Aorta (tissue), 5 donors: ENCODE measurements around the gene COMMD1. TPM values are rescaled to one million over a fixed set of nuclear protein-coding genes. Genes with fewer than 3 reads are reported as not detected.

Source experiments
- ATAC-seq: fragments of 200-7000 bp; cut with Tn5 transposase; one replicate; pipeline ENCODE4 v1.9.1; 2022; ENCODE audit warnings: moderate library complexity; ENCODE audit not compliant: low FRiP score
- DNase-seq, 2 donors: peaks; one replicate each; pipeline ENCODE4 v3.0.0-alpha.2; 2020
- H3K27ac ChIP-seq, 2 donors: one replicate each; pipeline ENCODE4 v1.5.1; 2013; ENCODE audit warnings: low read length in 2 of 2, mild to moderate bottlenecking in 2 of 2, moderate library complexity in 2 of 2, control low read depth in 1 of 2, inconsistent platforms in 1 of 2, low read depth in 1 of 2
- H3K27me3 ChIP-seq, 2 donors: one replicate each; pipeline ENCODE4 v1.6.1; 2013; ENCODE audit warnings: control low read depth in 1 of 2, low read length in 1 of 2, mild to moderate bottlenecking in 1 of 2, moderate library complexity in 1 of 2; ENCODE audit not compliant: insufficient read depth in 2 of 2, control insufficient read depth in 1 of 2
- H3K36me3 ChIP-seq, 2 donors: one replicate each; pipeline ENCODE4 v1.6.1; 2013; ENCODE audit warnings: control low read depth in 1 of 2, low read length in 1 of 2, mild to moderate bottlenecking in 1 of 2; ENCODE audit not compliant: insufficient read depth in 2 of 2, control insufficient read depth in 1 of 2
- H3K4me1 ChIP-seq, 2 donors: one replicate each; pipeline ENCODE4 v1.6.1; 2013; ENCODE audit warnings: low read length in 2 of 2, control low read depth in 1 of 2, mild to moderate bottlenecking in 1 of 2, moderate library complexity in 1 of 2; ENCODE audit not compliant: insufficient read depth in 2 of 2, control insufficient read depth in 1 of 2
- H3K4me3 ChIP-seq, 2 donors: one replicate each; pipeline ENCODE4 v1.5.1; 2013; ENCODE audit warnings: low read length in 2 of 2, control low read depth in 1 of 2, mild to moderate bottlenecking in 1 of 2
- H3K9me3 ChIP-seq: one replicate; pipeline ENCODE4 v1.6.1; 2013; ENCODE audit warnings: mild to moderate bottlenecking, low read length; ENCODE audit not compliant: control insufficient read depth
- WGBS, 2 donors: extraction: QIAGEN DNeasy Blood & Tissue Kit; methylation state at CpG; one replicate each; pipeline ENCODE4 v1.1.7; 2013; 5-methylcytosine and 5-hydroxymethylcytosine counted together
- intact Hi-C, 2 donors: fragments of 100-400 bp; cut with DNase I; formaldehyde crosslinking; loops; one replicate each; pipeline versions ENCODE4 v1.14.2 to v1.15.0; 2022
- polyA plus RNA-seq, 2 donors: library from polyadenylated mRNA; stranded (reverse); fragments of 200-250 nt; gene quantifications; one replicate each; pipeline ENCODE4 v1.2.3, GENCODE V29; 2013
- total RNA-seq, 2 donors: library from RNA; stranded (reverse); fragmentation: NEBNext Ultra II Directional; extraction: Animal tissue kit (Norgen Biotek cat#: 25700); gene quantifications; one replicate each; pipeline ENCODE4 v1.2.1, GENCODE V29; 2021
- donor health status: healthy with polysubstance abuse.
- donor health status: Bipolar disorder and iron deficiency.
- donor health status: DM: no; HTN: no; CAD: no.
- donor health status: DM: no; HTN: no; CAD: no.
- donor health status: DM: yes; HTN: yes; CAD: no.

Gene COMMD1
- total and polyA plus RNA-seq, 4 donors, result 38.1 to 70.2 (median 49.3) TPM

DNA sequence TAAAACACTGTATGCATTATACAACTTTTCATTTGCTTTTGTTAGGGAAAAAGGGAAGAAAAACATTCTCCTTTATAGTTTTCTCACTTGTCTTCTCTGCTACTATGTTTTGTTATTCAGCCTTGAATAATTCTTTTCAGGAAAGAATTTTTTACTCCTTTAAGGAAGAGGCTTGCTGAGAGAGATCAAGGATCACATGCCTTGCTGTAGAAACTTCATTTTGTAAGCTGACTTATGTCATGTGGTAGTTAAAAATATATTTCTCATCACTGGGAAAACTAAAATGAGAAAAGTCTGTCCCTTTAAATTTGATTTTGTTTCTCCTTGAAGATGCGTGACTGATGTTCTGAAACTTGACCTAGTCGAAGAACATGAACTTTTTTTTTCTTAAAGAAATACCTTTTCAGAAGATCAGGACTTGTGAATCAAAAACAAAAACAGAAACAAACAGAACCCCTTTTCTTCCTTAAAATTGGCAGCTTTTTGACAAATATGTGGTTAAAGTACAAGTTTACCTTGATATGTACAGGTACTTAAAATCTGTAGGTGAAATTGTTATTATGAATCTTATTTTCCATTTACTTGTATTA is 145.1 kb downstream of the COMMD1 start:
- ATAC-seq (no peak), DNase-seq (no peak)
- H3K27ac ChIP-seq, result no peak overlapping the region
- intact Hi-C loops, result no loop called here
- no peaks in the 10 kb centered on the region for H3K4me1 ChIP-seq
- H3K36me3 ChIP-seq, result no peaks in the 10 kb centered on the region
- WGBS, 2 donors, result 47 to 50% methylated on average over 2 of the region's 2 CpGs
- no peaks in the 10 kb centered on the region for H3K27me3 ChIP-seq
- H3K9me3 ChIP-seq, result no peaks in the 10 kb centered on the region
- H3K4me3 ChIP-seq, result no peak overlapping the region

DNA sequence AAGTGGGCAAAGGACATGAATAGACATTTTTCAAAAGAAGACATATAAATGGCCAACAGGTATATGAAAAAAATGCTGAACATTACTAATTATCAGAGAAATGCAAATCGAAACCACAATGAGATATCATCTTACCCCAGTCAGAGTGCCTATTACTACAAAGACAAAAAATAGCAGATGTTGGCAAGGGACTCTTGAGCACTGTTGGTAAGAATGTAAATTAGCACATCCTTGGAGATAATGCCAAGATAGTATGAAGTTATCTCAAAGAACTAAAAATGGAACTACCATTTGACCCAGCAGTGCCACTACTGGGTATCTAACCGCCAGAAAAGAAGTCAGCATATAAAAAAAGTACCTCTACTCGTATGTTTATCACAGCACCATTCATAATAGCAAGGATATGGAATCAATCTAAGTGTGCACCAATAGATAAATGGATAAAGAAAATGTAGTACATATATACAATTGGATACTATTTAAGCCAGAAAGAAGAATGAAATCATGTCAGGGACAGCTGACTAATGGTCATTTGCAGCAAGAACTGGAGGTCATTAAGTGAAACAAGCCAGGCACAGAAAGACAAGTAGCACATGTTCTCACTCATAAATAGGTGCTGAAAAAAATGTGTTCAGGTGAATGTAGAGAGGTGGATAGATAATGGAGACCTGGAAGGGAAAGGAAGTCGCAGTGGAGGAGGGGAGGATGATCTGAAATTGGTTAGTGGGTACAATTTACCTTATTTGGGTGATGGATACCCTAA is 148.7 kb downstream of the COMMD1 start:
- no peaks in the 10 kb centered on the region for H3K27me3 ChIP-seq
- ATAC-seq (no peak), DNase-seq (no peak)
- no peaks in the 10 kb centered on the region for H3K9me3 ChIP-seq
- no peak overlapping the region for H3K27ac ChIP-seq
- intact Hi-C loops, result no loop called here
- no peak overlapping the region for H3K4me3 ChIP-seq
- no peaks in the 10 kb centered on the region for H3K4me1 ChIP-seq
- WGBS, 2 donors, result 96 to 99% methylated on average over 4 of the region's 4 CpGs
- no peaks in the 10 kb centered on the region for H3K36me3 ChIP-seq

DNA sequence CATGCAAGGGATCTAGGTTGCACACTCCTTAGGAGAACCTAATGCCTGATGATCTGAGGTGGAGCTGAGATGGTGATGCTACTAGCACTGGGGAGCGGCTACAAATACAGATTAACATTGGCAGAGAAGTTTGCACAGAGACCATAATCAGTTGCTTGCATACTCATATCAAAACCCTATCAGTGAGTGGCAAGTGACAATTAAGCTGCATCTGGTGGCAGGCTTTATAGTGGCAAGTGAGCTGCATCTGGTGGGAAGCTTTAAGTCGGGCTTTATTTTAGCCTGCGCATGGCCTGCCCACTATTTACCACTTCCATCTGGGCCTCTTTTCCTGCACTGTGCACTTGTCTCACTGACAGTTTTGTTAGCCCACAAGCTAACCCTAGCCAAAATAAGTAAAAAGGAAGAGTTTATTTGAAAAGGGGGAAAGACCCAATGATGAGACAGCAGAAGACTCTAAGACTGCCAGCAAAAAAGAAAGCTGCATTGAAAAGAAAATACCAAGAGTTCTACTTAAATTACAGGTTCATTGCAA is 149.5 kb downstream of the COMMD1 start:
- no peak for ATAC-seq
- intact Hi-C loops, result no loop called here
- DNase-seq, result no peak
- Histone ChIP-seq H3K9me3 (no peaks in the 10 kb centered on the region), H3K27ac (no peak overlapping the region), H3K4me1 (no peaks in the 10 kb centered on the region), H3K36me3 (no peaks in the 10 kb centered on the region), H3K27me3 (no peaks in the 10 kb centered on the region), H3K4me3 (no peak overlapping the region)
- 96 to 99% methylated on average over 3 of the region's 3 CpGs for WGBS, 2 donors

GRCh38 chr2:62055724-62056336 is 150.4 kb downstream of the COMMD1 start:
- DNase-seq, result no peak
- no peaks in the 10 kb centered on the region for H3K9me3 ChIP-seq
- ATAC-seq, result no peak
- intact Hi-C loops, result no loop called here
- H3K27ac ChIP-seq, result no peak overlapping the region
- H3K4me3 ChIP-seq, result no peak overlapping the region
- H3K36me3 ChIP-seq, result no peaks in the 10 kb centered on the region
- WGBS, 2 donors, result 89 to 95% methylated on average over 3 of the region's 3 CpGs
- H3K4me1 ChIP-seq, result no peaks in the 10 kb centered on the region
- H3K27me3 ChIP-seq, result no peaks in the 10 kb centered on the region

DNA sequence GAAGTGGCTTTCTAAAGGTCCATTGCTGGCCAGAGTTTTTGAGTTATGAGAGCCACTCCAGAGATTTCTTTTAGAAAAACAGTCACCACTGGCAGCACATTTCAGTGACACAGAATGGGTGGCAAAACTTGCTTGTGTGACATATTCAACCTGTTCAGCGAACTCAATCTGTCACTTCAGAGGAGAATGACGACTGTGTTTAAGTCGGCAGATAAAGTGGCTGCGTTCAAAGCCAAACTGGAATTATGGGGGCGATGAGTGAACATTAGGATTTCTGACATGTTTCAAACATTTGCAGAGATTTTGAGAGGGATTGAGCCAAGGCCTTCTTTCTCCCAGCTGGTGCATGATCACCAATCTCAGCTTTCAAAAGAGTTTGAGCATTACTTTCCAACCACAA is 150.9 kb downstream of the COMMD1 start:
- Histone ChIP-seq H3K9me3 (no peaks in the 10 kb centered on the region), H3K27me3 (no peaks in the 10 kb centered on the region), H3K4me1 (no peaks in the 10 kb centered on the region), H3K36me3 (no peaks in the 10 kb centered on the region), H3K4me3 (no peak overlapping the region), H3K27ac (no peak overlapping the region)
- ATAC-seq (no peak), DNase-seq (no peak)
- intact Hi-C loops, result no loop called here
- 37 to 54% methylated on average over 5 of the region's 5 CpGs for whole genome bisulfite sequencing, 2 donors

GRCh38 chr2:62065243-62065642 is 159.8 kb downstream of the COMMD1 start:
- Histone ChIP-seq H3K27me3 (no peaks in the 10 kb centered on the region), H3K9me3 (no peaks in the 10 kb centered on the region), H3K27ac (no peak overlapping the region), H3K4me1 (no peaks in the 10 kb centered on the region), H3K4me3 (no peak overlapping the region), H3K36me3 (no peaks in the 10 kb centered on the region)
- no peak for DNase-seq
- intact Hi-C loops, result no loop called here
- no peak for ATAC-seq

GRCh38 chr2:62071126-62071598 is 165.7 kb downstream of the COMMD1 start:
- ATAC-seq, result no peak
- no peaks in the 10 kb centered on the region for H3K27me3 ChIP-seq
- no peaks in the 10 kb centered on the region for H3K9me3 ChIP-seq
- intact Hi-C loops, result no loop called here
- WGBS, 2 donors, result 64 to 67% methylated on average over 6 of the region's 6 CpGs
- H3K4me1 ChIP-seq, result no peaks in the 10 kb centered on the region
- no peak for DNase-seq
- no peak overlapping the region for H3K4me3 ChIP-seq
- H3K27ac ChIP-seq, result no peak overlapping the region
- no peaks in the 10 kb centered on the region for H3K36me3 ChIP-seq

- peaks cover 0 to 4% of the 10 kb centered on the region in 2 donors for H3K4me1 ChIP-seq
- no peak overlapping the region for H3K4me3 ChIP-seq
- no peaks in the 10 kb centered on the region for H3K9me3 ChIP-seq
- H3K27ac ChIP-seq, result no peak overlapping the region
- ATAC-seq (no peak), DNase-seq (no peak)
- intact Hi-C loops, result no loop called here
- WGBS, 2 donors, result 96 to 97% methylated on average over 7 of the region's 7 CpGs
- H3K27me3 ChIP-seq, result no peaks in the 10 kb centered on the region
- no peaks in the 10 kb centered on the region for H3K36me3 ChIP-seq
Observed at GRCh38 chr2:62071760-62072680, 166.5 kb downstream of the COMMD1 start.
